Loucy (cell line): ENCODE measurements around the gene TIMM22.

Source experiments
- H2AFZ ChIP-seq: fragments of 200-600 bp; sonication (generic); 2 replicates; pipeline ENCODE4 v1.6.0; 2016; ENCODE audit warnings: antibody characterized with exemption, mild to moderate bottlenecking, low read length, moderate library complexity
- H3F3A ChIP-seq: fragments of 200-600 bp; 2 replicates; pipeline ENCODE4 v1.6.0; 2016; ENCODE audit warnings: antibody characterized with exemption, low read depth, mild to moderate bottlenecking
- H3K27me3 ChIP-seq: fragments of 200-600 bp; sonication (generic); 2 replicates; pipeline ENCODE4 v1.6.1; 2014; ENCODE audit warnings: low read length, mild to moderate bottlenecking; ENCODE audit not compliant: insufficient read depth, poor library complexity, severe bottlenecking
- H3K36me3 ChIP-seq: fragments of 200-600 bp; sonication (generic); 2 replicates; pipeline ENCODE4 v1.6.1; 2016; ENCODE audit warnings: low read length; ENCODE audit not compliant: insufficient read depth
- H3K4me1 ChIP-seq: fragments of 200-600 bp; sonication (generic); 2 replicates; pipeline ENCODE4 v1.5.1; 2014; ENCODE audit warnings: low read length, mild to moderate bottlenecking; ENCODE audit not compliant: insufficient read depth, poor library complexity, severe bottlenecking
- H3K4me2 ChIP-seq: fragments of 200-600 bp; sonication (generic); 2 replicates; pipeline ENCODE4 v1.6.0; 2014; ENCODE audit warnings: antibody characterized with exemption, low read length, low read depth, mild to moderate bottlenecking; ENCODE audit not compliant: poor library complexity, severe bottlenecking
- H3K4me3 ChIP-seq: fragments of 200-600 bp; sonication (generic); 2 replicates; pipeline ENCODE4 v1.5.1; 2014; ENCODE audit warnings: low read length, mild to moderate bottlenecking, mixed read lengths; ENCODE audit not compliant: poor library complexity, severe bottlenecking
- H3K79me2 ChIP-seq: fragments of 200-600 bp; sonication (generic); 2 replicates; pipeline ENCODE4 v1.6.1; 2014; ENCODE audit warnings: low read length; ENCODE audit not compliant: insufficient read depth
- H3K9ac ChIP-seq: fragments of 200-600 bp; sonication (generic); 2 replicates; pipeline ENCODE4 v1.6.0; 2014; ENCODE audit warnings: mild to moderate bottlenecking, low read depth, low read length, moderate library complexity; ENCODE audit not compliant: poor library complexity, severe bottlenecking
- H3K9me2 ChIP-seq: fragments of 200-600 bp; sonication (generic); replicated peaks from 2 replicates; pipeline ENCODE4 v1.6.1; 2016; ENCODE audit warnings: low read depth, low read length, mixed read lengths
- H3K9me3 ChIP-seq: fragments of 200-600 bp; sonication (generic); 2 replicates; pipeline ENCODE4 v1.6.1; 2014; ENCODE audit warnings: mild to moderate bottlenecking, antibody characterized with exemption, low read length, low read depth; ENCODE audit not compliant: insufficient read depth
- H4K20me1 ChIP-seq: fragments of 200-600 bp; sonication (generic); 2 replicates; pipeline ENCODE4 v1.6.0; 2014; ENCODE audit warnings: antibody characterized with exemption, low read length, mild to moderate bottlenecking; ENCODE audit not compliant: insufficient read depth, poor library complexity, severe bottlenecking
- EZH2phosphoT487 ChIP-seq: fragments of 200-600 bp; IDR thresholded peaks from 2 replicates; pipeline ENCODE4 v1.6.1; 2018; ENCODE audit warnings: antibody characterized with exemption, mild to moderate bottlenecking, moderate library complexity, borderline replicate concordance
- TF ChIP-seq, protein P1 (sequence below): fragments of 200-600 bp; sonication (generic); conservative IDR thresholded peaks from 2 replicates; pipeline ENCODE4 v1.5.1; 2014; ENCODE audit warnings: mild to moderate bottlenecking, antibody characterized with exemption, low read length

The TIMM22 gene

DNA sequence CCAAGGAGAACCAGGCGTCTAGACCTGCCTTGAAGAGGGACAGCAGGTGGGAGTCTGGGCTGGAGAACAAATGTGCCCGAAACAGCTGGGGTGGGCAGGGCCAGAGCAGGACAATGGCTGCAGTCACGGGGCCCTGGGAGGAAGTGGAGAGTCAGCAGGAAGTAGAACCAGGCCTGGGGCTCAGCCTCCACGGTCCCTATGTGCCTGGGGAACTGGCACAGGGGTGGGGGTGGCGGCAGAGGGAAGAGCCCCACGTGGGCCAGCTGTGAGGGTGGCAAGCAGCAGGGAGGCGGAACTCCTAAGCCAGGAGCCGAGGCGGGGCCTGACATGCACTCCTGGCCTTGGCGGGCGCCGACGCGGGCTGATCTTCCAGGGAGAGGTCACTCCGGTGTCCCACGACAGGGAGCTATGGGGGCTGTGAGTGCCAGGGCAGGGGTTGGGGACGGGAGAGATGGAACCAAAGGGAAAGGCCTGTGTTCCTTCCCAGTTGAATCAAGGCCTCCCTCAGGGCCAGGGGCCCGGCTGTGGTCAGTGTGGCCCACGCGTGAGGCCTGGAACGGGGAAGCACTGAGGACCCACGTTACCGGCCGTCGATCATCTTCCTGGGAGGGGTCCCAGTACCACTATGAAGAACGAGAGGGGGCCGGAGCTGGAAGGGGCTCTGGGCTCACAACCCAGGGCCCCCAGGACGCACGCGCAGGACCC, 42.7 kb downstream of the TIMM22 start:
- Histone ChIP-seq H3K79me2 (no peaks in the 10 kb centered on the region), H3F3A (no peaks in the 10 kb centered on the region), H3K9me2 (no peaks in the 10 kb centered on the region), H3K27me3 (no peaks in the 10 kb centered on the region), H4K20me1 (peaks cover 2% of the 10 kb centered on the region), H3K4me1 (peaks cover 10% of the 10 kb centered on the region), H3K9me3 (no peaks in the 10 kb centered on the region), H2AFZ (no peak overlapping the region), H3K9ac (no peak overlapping the region), H3K4me2 (no peak overlapping the region), H3K36me3 (no peaks in the 10 kb centered on the region), H3K4me3 (no peak overlapping the region)
- TF ChIP-seq, protein P1, sequence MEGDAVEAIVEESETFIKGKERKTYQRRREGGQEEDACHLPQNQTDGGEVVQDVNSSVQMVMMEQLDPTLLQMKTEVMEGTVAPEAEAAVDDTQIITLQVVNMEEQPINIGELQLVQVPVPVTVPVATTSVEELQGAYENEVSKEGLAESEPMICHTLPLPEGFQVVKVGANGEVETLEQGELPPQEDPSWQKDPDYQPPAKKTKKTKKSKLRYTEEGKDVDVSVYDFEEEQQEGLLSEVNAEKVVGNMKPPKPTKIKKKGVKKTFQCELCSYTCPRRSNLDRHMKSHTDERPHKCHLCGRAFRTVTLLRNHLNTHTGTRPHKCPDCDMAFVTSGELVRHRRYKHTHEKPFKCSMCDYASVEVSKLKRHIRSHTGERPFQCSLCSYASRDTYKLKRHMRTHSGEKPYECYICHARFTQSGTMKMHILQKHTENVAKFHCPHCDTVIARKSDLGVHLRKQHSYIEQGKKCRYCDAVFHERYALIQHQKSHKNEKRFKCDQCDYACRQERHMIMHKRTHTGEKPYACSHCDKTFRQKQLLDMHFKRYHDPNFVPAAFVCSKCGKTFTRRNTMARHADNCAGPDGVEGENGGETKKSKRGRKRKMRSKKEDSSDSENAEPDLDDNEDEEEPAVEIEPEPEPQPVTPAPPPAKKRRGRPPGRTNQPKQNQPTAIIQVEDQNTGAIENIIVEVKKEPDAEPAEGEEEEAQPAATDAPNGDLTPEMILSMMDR, result no peak
- TF ChIP-seq EZH2phosphoT487, result no peak

DNA sequence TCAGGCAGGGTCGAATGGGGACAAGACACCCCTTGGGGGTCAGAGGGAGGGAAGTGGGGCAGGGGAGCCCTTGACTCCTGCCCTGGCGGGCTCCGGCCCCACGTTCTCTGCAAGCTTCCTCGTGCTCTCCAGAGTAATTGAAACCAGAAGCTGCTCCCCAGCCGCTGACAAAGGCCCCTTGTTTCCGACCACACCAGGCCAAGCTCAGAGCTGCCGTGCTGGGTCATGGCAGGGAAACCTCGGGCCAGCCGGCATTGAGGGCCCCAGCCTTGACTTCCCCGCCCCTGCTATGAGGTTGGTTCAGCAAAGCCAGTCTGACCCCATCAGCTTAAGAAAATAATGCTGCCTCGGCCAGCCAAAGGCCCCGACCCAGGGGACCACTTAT, 43.3 kb downstream of the TIMM22 start:
- TF ChIP-seq, protein P1, result no peak
- no peak for TF ChIP-seq EZH2phosphoT487
- no peak overlapping the region for H3K4me3 ChIP-seq
- H3K9me2 ChIP-seq, result no peaks in the 10 kb centered on the region
- no peak overlapping the region for H2AFZ ChIP-seq
- H3F3A ChIP-seq, result no peaks in the 10 kb centered on the region
- H3K27me3 ChIP-seq, result no peaks in the 10 kb centered on the region
- no peaks in the 10 kb centered on the region for H3K36me3 ChIP-seq
- H3K4me2 ChIP-seq, result no peak overlapping the region
- H4K20me1 ChIP-seq, result peaks cover 2% of the 10 kb centered on the region
- H3K9me3 ChIP-seq, result no peaks in the 10 kb centered on the region
- H3K4me1 ChIP-seq, result peaks cover 10% of the 10 kb centered on the region
- H3K9ac ChIP-seq, result no peak overlapping the region
- H3K79me2 ChIP-seq, result no peaks in the 10 kb centered on the region

DNA sequence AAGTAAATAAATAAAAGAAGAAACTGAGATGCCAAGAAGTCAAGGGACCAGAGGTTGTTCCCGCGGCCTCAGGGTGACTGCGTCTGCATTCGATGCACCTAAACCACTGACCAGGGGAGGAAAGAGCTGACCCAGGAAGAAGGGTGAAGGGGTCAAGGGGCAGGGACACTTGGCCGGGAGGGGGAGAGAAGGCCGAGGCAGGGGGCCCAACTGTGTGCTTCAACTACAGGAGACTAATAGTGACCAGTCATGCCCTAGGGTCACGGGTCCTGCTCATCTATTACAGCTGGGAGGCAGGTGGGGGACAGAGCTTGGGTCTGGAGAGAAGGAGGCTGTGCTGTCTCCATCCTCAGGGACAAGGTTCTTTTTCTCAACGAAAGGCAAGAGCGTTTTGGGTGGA, 44.8 kb downstream of the TIMM22 start:
- Histone ChIP-seq H3K79me2 (no peaks in the 10 kb centered on the region), H3K4me1 (peaks cover 10% of the 10 kb centered on the region), H3K4me2 (no peak overlapping the region), H3K36me3 (no peaks in the 10 kb centered on the region), H2AFZ (no peak overlapping the region), H3F3A (no peaks in the 10 kb centered on the region), H3K9me3 (no peaks in the 10 kb centered on the region), H4K20me1 (no peaks in the 10 kb centered on the region), H3K9me2 (no peaks in the 10 kb centered on the region), H3K9ac (no peak overlapping the region), H3K27me3 (no peaks in the 10 kb centered on the region), H3K4me3 (no peak overlapping the region)
- TF ChIP-seq, protein P1, result no peak
- no peak for TF ChIP-seq EZH2phosphoT487
